Ovary (tissue), 3 donors: ENCODE measurements around the gene CCDC60.

Source experiments
- EP300 ChIP-seq: sonication (generic); formaldehyde crosslinking; IDR thresholded peaks from one replicate; pipeline ENCODE4 v1.6.1; 2017; ENCODE audit warnings: antibody characterized with exemption
- POLR2A ChIP-seq: fragments of 450-650 bp; IDR thresholded peaks from one replicate; pipeline ENCODE4 v1.6.1; 2017; ENCODE audit warnings: antibody characterized with exemption, mild to moderate bottlenecking, moderate library complexity
- TF ChIP-seq, protein P1 (sequence below), 3 donors: fragments of 450-650 bp in 2 of 3; fragments of 200-600 bp in 1 of 3; IDR thresholded peaks; one replicate each; pipeline versions ENCODE4 v1.5.1 to v1.8.0; 2016 to 2022; ENCODE audit warnings: antibody characterized with exemption in 3 of 3, mild to moderate bottlenecking in 1 of 3
- donor health status: DM: no; HTN: no; CAD: no.

GRCh38 chr12:119409043-119409442 lies 74.5 kb downstream of the CCDC60 start:
- TF ChIP-seq POLR2A, result no peak
- TF ChIP-seq, protein P1, sequence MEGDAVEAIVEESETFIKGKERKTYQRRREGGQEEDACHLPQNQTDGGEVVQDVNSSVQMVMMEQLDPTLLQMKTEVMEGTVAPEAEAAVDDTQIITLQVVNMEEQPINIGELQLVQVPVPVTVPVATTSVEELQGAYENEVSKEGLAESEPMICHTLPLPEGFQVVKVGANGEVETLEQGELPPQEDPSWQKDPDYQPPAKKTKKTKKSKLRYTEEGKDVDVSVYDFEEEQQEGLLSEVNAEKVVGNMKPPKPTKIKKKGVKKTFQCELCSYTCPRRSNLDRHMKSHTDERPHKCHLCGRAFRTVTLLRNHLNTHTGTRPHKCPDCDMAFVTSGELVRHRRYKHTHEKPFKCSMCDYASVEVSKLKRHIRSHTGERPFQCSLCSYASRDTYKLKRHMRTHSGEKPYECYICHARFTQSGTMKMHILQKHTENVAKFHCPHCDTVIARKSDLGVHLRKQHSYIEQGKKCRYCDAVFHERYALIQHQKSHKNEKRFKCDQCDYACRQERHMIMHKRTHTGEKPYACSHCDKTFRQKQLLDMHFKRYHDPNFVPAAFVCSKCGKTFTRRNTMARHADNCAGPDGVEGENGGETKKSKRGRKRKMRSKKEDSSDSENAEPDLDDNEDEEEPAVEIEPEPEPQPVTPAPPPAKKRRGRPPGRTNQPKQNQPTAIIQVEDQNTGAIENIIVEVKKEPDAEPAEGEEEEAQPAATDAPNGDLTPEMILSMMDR (IDR thresholded peaks at IDR 0.05), result no peak
- no peak for TF ChIP-seq EP300
